HG02970 (cell line): ENCODE measurements around the gene CTNNBL1.

ENCODE experiments used
- ATAC-seq: cut with Tn5 transposase; IDR thresholded peaks from one replicate; pipeline ENCODE4 v1.9.1; 2021; ENCODE audit warnings: mild to moderate bottlenecking, moderate library complexity, moderate number of reproducible peaks; ENCODE audit not compliant: unreplicated experiment, low FRiP score

CTNNBL1 gene

GRCh38 chr20:37893566-37894241, 199.9 kb downstream of the CTNNBL1 start:
- no peak for ATAC-seq

DNA sequence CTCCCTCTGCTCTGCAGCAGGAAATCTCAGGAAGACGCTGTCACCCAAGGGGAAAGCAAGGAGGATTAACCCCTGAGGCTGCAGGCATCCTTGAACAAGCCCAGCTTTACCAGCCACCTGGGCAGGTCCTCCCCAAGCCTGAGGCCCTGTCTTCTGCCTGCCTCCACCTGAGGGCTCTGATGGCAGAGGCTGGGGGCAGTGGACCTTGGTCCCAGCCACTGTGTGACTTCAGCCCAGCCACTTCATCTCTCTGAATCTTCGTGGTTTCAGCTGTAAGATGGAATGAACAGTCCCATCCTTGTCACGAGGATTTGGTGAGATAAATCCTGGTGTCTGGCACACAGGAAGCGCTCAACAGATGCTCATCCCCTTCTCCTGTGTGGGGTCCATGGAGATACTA, 200.6 kb downstream of the CTNNBL1 start:
- no peak for ATAC-seq

DNA sequence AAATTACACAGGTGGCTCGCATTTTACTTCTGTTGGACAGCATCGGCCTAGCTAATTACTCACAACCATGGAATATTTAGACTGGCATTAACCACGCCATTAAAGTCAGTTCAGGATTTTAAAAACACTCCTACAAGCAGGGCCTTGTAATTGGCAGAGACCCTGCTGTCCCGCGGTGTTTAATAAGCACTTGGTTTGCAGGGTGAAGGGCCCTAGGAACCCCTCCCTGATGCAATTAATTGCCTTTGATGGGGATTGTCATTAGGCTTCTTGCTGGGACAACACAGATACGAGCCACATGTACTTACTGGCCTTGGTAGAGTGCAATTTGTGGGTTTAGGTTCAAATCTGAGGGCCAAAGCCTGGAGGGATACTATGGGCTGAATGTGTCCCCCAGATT, 201.3 kb downstream of the CTNNBL1 start:
- no peak for ATAC-seq

- no peak for ATAC-seq
These were observed 203.2 kb downstream of the CTNNBL1 start for GRCh38 chr20:37896932-37897548.

GRCh38 chr20:37898233-37899104, 204.6 kb downstream of the CTNNBL1 start:
- no peak for ATAC-seq

GRCh38 chr20:37899105-37900045, 205.5 kb downstream of the CTNNBL1 start:
- no peak for ATAC-seq

DNA sequence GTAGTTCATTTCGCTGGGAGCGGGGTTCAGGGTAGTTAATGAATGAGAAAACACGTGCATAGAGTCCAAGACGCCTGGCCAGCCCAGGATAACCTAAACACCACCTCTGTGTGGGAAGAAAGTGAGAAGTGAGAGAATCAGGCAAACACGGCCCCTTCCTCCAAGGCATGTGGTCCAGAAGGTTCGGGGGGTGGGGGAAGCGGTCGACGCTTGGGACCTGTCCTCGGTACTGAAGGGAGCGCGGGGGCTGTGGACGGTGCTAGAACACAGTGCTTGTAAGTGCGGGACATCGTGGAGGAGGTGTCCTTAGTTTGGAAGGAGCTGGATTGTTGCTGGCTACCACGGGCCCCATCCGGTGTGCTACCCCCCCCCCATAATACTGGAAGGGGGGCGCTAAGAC, 207.4 kb downstream of the CTNNBL1 start:
- ATAC-seq = no peak

DNA sequence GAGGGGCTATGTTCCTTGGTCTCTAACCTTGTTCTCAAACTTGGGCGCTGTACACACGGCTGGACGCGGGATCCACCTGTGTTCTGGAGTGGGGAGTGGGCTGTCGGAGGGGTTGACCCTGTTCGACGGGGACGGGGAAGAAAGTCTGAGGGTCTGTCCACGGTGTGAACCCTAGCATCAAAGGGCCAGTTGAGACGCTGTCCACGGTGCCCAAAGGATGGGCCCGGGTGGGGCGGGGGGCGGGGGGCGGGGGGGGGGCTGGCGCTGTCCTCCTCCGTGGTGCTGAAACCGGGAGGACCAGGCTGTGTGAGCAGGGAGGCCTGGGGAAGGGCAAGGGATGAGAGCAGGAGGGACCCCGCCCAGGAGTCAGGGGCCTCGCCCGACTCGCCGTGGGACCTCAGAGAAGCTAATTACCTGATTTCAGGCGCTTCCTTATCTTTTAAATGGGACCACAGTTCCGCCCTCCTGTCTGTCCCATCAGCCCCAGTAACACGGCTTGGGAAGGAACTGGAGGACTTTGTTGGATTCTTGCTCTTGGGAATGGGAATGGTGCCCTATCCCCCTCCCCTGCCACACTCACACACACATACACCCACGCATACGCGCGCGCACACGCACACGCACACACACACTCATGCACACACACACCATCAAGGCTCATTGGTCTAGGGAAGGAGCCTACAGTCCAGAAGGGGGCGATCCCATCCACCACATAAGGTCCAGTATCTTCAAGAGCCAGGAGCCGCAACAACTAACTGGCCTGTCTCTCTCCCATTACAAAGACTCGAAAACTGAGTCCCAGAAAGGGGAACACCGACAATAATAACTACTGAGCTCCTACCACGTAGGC, 208.0 kb downstream of the CTNNBL1 start:
- no peak for ATAC-seq

DNA sequence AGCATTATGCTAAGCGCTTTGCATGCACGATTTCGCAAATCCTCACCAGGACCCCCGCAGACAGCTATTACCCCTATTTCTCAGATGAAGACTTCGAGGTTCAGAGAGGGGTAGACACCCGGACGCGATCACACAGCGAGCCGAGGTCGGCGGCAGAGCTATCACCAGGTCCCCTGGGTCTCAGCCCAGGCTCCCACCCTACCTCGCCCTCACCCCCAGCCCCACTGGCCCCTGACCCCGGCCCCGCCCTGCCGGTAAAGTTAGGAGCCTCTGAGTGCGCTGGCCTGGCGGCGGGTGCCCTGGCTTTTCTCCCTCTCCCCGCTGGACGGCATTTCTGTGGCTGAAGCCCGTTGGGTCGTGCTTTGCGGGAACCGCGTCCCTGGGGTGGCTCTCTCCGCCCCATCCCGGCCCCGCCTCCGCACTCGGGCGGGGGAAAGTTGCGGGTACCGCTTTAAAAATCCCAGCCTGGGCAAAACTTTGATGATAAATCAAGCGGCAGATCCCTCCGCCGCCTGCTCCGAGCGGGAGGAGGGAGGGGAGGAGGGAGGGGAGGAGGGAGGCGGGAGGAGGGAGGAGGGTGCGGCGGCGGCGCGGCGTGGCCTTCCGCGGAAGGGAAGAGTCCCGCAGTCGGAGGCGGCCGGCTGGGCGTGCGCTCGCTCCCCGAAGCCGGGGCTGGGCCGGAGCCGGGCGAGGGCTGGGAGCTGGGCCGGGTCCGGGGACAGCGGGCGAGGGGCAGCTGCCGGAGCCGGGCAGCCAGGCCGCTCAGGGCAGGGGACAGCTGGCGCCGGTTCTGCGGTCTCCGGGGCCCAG, 208.9 kb downstream of the CTNNBL1 start, which contains the start of gene VSTM2L:
Gene VSTM2L (plus strand): TSS at position 624 of the 810 bp plus-strand sequence. CDS start 224 bp downstream, outside the sequence.
- ATAC-seq = no peak

GRCh38 chr20:37903317-37904007, 209.6 kb downstream of the CTNNBL1 start:
- ATAC-seq = no peak

GRCh38 chr20:37904008-37904642, 210.3 kb downstream of the CTNNBL1 start:
- no peak for ATAC-seq

GRCh38 chr20:37904845-37905373, 211.1 kb downstream of the CTNNBL1 start:
- no peak for ATAC-seq

- no peak for ATAC-seq
These were observed 212.1 kb downstream of the CTNNBL1 start for GRCh38 chr20:37905671-37906613.

DNA sequence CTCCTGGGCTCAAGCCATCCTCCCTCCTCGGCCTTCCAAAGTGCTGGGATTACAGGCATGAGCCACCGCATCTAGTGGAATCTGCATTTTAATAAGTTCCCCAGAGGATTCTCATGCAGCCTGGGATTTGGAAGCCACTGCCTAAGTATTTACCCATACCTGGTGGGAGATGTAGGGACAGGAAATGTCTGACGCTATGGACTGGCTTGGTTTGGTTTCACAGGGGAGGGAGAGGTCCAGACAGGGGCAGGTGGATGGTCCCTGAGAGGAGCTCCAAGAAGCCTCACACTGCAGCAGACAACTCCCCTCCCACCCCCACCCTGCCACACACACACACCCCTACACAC, 213.5 kb downstream of the CTNNBL1 start:
- ATAC-seq = no peak

DNA sequence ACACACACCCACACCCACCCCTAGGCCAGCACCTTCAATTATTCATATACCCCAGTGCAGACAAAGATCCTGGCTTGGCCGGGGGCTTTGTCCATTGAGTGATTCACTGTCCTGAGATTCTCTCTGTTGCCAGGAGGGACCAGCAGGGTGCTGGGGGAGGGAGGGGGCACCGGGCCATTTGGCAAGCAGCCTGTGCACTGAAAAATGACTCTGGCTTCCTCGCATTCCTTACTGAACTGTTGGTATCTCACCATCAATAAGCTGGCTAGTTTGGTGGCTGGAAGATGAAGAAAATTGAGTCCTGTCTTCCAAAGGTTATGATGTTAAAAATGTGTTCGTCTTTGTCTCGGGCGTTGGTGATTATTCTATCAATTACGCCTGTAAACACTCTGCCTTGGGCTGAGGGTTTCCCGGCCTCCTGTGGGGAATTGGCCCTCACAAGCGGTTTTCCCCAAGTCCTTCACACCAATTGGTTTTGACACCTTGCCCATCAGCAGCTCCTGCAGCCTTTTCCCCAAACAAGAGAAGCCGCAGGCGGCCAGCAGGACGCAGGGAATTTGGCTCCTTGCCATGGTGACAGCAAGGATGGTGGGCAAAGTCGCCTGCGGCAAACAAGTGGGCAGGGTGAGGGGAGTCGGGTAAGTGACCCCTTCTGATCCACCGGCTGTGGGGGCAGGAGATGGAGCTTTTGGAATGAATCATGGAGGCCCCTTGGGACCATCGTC, 214.0 kb downstream of the CTNNBL1 start:
- no peak for ATAC-seq

GRCh38 chr20:37911261-37911660, 217.4 kb downstream of the CTNNBL1 start:
- ATAC-seq = no peak
